ENCODE measurements around the gene WDR4. TPM values are rescaled to one million over a fixed set of nuclear protein-coding genes. Genes with fewer than 3 reads are reported as not detected.
"Not testable (repeated sequence)": the region's sequence is repeated elsewhere in the genome, so short reads cannot be mapped to it uniquely, and the experiment has no call there.

WDR4 gene
- total RNA-seq, 1 experiment from 2014 or later, result 15.3 TPM

- H2AFZ ChIP-seq (ENCODE audit: low read length), result peak within 1 kb of the TSS; percentile 73; the same call in 1 of the 2 replicates
- H3K9ac ChIP-seq (ENCODE audit: low read length), result peak within 1 kb of the TSS; percentile 98
- H3K4me2 ChIP-seq (ENCODE audit: low read depth, low read length, poor library complexity, severe bottlenecking), result peak within 1 kb of the TSS; percentile 91
- H3K9me3 ChIP-seq (ENCODE audit: low read length), result no peaks in the 10 kb centered on the region
- H3K27ac ChIP-seq (ENCODE audit: low read length), result peak within 1 kb of the TSS; percentile 58
- H3K36me3 ChIP-seq (ENCODE audit: insufficient read depth, low read length), result peaks cover 9% of the 10 kb centered on the region; the same call in 1 of the 2 replicates
- no peaks in the 10 kb centered on the region for H3K27me3 ChIP-seq (ENCODE audit: low read length)
- no peaks in the 10 kb centered on the region for H3K9me2 ChIP-seq (replicated peaks; ENCODE audit: insufficient read depth, low read length)
- peaks cover 24% of the 10 kb centered on the region for H3K79me2 ChIP-seq (ENCODE audit: low read length)
- H3K4me3 ChIP-seq (ENCODE audit: low read length), result peak within 1 kb of the TSS; percentile 100
- DNase-seq, result peak; percentile 100
- H3K4me1 ChIP-seq (ENCODE audit: low read length), result peaks cover 11% of the 10 kb centered on the region
- H4K20me1 ChIP-seq (ENCODE audit: insufficient read depth, low read depth, low read length), result no peaks in the 10 kb centered on the region; the same call in 1 of the 2 replicates
These were observed 13.8 kb upstream of the WDR4 start, which contains the start of gene NDUFV3 for GRCh38 chr21:42892931-42893755. TSS of gene NDUFV3 (plus strand) at chr21:42893309. CDS start at chr21:42893334, 25 bp downstream.

DNA sequence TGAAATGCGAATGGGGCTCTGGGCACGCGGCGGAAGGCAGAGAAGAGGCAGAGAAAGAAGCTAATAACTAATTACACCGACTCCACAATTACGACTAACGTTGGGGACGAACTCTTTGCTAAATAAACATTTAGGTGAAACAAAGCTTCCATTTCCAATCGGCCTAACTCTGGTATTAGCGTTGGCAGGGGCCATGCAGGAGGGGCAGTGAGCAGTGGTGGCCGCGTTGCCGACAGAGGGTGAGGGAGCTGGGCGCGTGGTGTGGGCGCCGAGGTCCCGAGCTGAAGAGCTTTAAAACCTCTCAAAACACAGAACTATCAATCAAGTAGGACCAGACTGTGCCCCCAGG is 13.2 kb upstream of the WDR4 start:
- H3K4me1 ChIP-seq (ENCODE audit: low read length), result peaks cover 11% of the 10 kb centered on the region
- H4K20me1 ChIP-seq (ENCODE audit: insufficient read depth, low read depth, low read length), result no peaks in the 10 kb centered on the region; the same call in 1 of the 2 replicates
- peaks cover 9% of the 10 kb centered on the region; the same call in 1 of the 2 replicates for H3K36me3 ChIP-seq (ENCODE audit: insufficient read depth, low read length)
- peak overlapping the region; percentile 40 for H3K27ac ChIP-seq (ENCODE audit: low read length)
- no peaks in the 10 kb centered on the region for H3K9me3 ChIP-seq (ENCODE audit: low read length)
- H3K9ac ChIP-seq (ENCODE audit: low read length), result peak overlapping the region; percentile 84
- no peaks in the 10 kb centered on the region for H3K9me2 ChIP-seq (replicated peaks; ENCODE audit: insufficient read depth, low read length)
- peak overlapping the region; percentile 72 for H3K4me3 ChIP-seq (ENCODE audit: low read length)
- no peak overlapping the region for H2AFZ ChIP-seq (ENCODE audit: low read length)
- H3K4me2 ChIP-seq (ENCODE audit: low read depth, low read length, poor library complexity, severe bottlenecking), result peak overlapping the region; percentile 86
- peaks cover 21% of the 10 kb centered on the region for H3K79me2 ChIP-seq (ENCODE audit: low read length)
- DNase-seq, result no peak
- H3K27me3 ChIP-seq (ENCODE audit: low read length), result no peaks in the 10 kb centered on the region

DNA sequence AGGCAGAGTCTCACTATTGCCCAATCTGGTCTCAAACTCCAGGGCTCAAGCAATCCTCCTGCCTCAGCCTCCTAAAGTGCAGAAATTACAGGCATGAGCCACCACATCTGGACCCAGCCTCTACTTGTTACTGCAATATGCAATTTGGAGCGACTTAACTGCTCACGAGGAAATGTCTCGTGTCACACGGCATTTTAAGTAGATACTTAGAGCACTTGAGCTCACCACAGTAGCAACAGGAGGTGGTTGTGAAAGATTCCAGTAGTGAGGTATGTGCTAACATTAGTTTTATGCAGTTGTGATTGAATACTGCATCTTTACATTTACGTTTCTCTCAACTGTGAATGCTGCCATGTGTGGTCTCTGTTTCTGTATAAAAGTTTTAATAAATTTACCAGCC is 8.0 kb upstream of the WDR4 start:
- H3K4me1 ChIP-seq (ENCODE audit: low read length), result peaks cover 5% of the 10 kb centered on the region
- H3K9ac ChIP-seq (ENCODE audit: low read length), result no peak overlapping the region
- H2AFZ ChIP-seq (ENCODE audit: low read length), result no peak overlapping the region
- H3K36me3 ChIP-seq (ENCODE audit: insufficient read depth, low read length), result no peaks in the 10 kb centered on the region
- H3K9me2 ChIP-seq (replicated peaks; ENCODE audit: insufficient read depth, low read length), result no peaks in the 10 kb centered on the region
- H3K27me3 ChIP-seq (ENCODE audit: low read length), result no peaks in the 10 kb centered on the region
- no peaks in the 10 kb centered on the region for H3K79me2 ChIP-seq (ENCODE audit: low read length)
- no peak overlapping the region for H3K27ac ChIP-seq (ENCODE audit: low read length)
- no peaks in the 10 kb centered on the region for H3K9me3 ChIP-seq (ENCODE audit: low read length)
- H4K20me1 ChIP-seq (ENCODE audit: insufficient read depth, low read depth, low read length), result no peaks in the 10 kb centered on the region
- no peak overlapping the region for H3K4me2 ChIP-seq (ENCODE audit: low read depth, low read length, poor library complexity, severe bottlenecking)
- H3K4me3 ChIP-seq (ENCODE audit: low read length), result no peak overlapping the region
- no peak for DNase-seq

DNA sequence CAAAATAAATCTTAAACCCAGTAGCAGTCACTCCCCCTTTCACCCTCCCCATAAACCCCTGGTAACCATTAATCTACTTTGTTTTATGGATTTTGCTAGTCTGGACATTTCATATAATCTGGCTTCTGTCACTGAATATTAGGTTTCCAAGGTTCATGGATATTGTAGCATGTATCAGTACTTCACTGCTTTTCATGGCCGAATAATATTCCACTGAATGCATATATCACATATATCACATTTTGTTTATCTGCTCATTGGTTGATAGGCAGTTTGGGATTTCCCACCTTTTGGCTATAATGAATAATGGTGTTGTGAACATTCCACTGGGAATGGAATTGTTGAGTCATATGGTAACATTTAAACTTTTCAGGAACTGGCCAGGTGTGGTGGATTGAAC is 4.6 kb upstream of the WDR4 start:
- H4K20me1 ChIP-seq (ENCODE audit: insufficient read depth, low read depth, low read length), result no peaks in the 10 kb centered on the region
- H2AFZ ChIP-seq (ENCODE audit: low read length), result no peak overlapping the region
- no peak overlapping the region for H3K4me2 ChIP-seq (ENCODE audit: low read depth, low read length, poor library complexity, severe bottlenecking)
- H3K9ac ChIP-seq (ENCODE audit: low read length), result no peak overlapping the region
- peaks cover 7% of the 10 kb centered on the region for H3K4me1 ChIP-seq (ENCODE audit: low read length)
- H3K27me3 ChIP-seq (ENCODE audit: low read length), result no peaks in the 10 kb centered on the region
- H3K9me3 ChIP-seq (ENCODE audit: low read length), result no peaks in the 10 kb centered on the region
- H3K27ac ChIP-seq (ENCODE audit: low read length), result no peak overlapping the region
- no peaks in the 10 kb centered on the region for H3K9me2 ChIP-seq (replicated peaks; ENCODE audit: insufficient read depth, low read length)
- no peak for DNase-seq
- H3K36me3 ChIP-seq (ENCODE audit: insufficient read depth, low read length), result no peaks in the 10 kb centered on the region
- H3K4me3 ChIP-seq (ENCODE audit: low read length), result no peak overlapping the region
- peaks cover 17% of the 10 kb centered on the region for H3K79me2 ChIP-seq (ENCODE audit: low read length)

DNA sequence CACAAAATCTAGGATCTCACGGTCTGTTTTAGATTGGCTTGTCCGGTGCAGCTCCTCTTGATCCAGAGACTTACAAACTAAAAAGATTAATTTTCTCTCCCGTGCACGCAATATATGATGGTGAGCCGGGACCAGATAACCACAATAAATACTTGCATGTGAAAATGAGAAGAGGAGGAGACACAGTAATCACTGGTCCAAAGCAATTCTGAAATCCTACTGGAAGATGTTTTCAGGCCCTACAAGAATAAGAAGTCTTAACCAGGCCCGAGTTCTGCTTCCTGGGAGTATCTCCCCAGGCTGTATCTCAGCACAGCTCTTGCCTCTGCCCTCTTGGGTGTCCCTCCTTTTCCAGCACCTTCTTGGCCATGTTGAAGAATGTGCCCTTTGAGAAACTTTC is 1.0 kb upstream of the WDR4 start:
- Histone ChIP-seq H3K27me3 (ENCODE audit: low read length) (no peaks in the 10 kb centered on the region), H3K36me3 (ENCODE audit: insufficient read depth, low read length) (peaks cover 3% of the 10 kb centered on the region; the same call in 1 of the 2 replicates), H3K79me2 (ENCODE audit: low read length) (peaks cover 52% of the 10 kb centered on the region), H3K4me1 (ENCODE audit: low read length) (peaks cover 19% of the 10 kb centered on the region), H3K9ac (ENCODE audit: low read length) (peak overlapping the region; percentile 94), H3K9me3 (ENCODE audit: low read length) (no peaks in the 10 kb centered on the region), H3K4me3 (ENCODE audit: low read length) (peak overlapping the region; percentile 90), H4K20me1 (ENCODE audit: insufficient read depth, low read depth, low read length) (peaks cover 11% of the 10 kb centered on the region; the same call in 1 of the 2 replicates), H3K9me2 (replicated peaks; ENCODE audit: insufficient read depth, low read length) (no peaks in the 10 kb centered on the region), H3K27ac (ENCODE audit: low read length) (peak overlapping the region; percentile 7; the same call in 1 of the 2 replicates), H2AFZ (ENCODE audit: low read length) (no peak overlapping the region), H3K4me2 (ENCODE audit: low read depth, low read length, poor library complexity, severe bottlenecking) (peak overlapping the region; percentile 92)
- DNase-seq, result no peak

DNA sequence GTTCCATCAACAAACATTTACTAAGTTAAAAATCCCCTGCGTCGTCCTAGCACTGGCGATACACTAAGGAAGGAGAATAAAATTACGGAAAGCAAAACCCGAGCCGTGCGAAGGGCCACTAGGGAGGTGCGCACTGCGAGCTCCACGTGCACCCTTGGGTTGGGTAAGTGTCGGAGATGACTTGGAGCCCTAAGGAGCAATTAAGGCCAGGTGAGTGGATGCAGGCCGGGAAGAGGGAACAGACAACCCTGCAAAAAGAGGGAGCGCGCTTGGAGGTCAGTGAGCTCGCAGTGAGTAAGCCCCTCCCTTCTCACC is 704 bp downstream of the WDR4 start:
- no peak overlapping the region for H2AFZ ChIP-seq (ENCODE audit: low read length)
- H3K9me3 ChIP-seq (ENCODE audit: low read length), result no peaks in the 10 kb centered on the region
- peaks cover 5% of the 10 kb centered on the region for H3K36me3 ChIP-seq (ENCODE audit: insufficient read depth, low read length)
- peaks cover 11% of the 10 kb centered on the region; the same call in 1 of the 2 replicates for H4K20me1 ChIP-seq (ENCODE audit: insufficient read depth, low read depth, low read length)
- H3K4me1 ChIP-seq (ENCODE audit: low read length), result peaks cover 19% of the 10 kb centered on the region
- no peaks in the 10 kb centered on the region for H3K9me2 ChIP-seq (replicated peaks; ENCODE audit: insufficient read depth, low read length)
- peak overlapping the region; percentile 67 for H3K27ac ChIP-seq (ENCODE audit: low read length)
- peaks cover 55% of the 10 kb centered on the region for H3K79me2 ChIP-seq (ENCODE audit: low read length)
- peak overlapping the region; percentile 90 for H3K4me3 ChIP-seq (ENCODE audit: low read length)
- no peak for DNase-seq
- H3K27me3 ChIP-seq (ENCODE audit: low read length), result no peaks in the 10 kb centered on the region
- peak overlapping the region; percentile 92 for H3K4me2 ChIP-seq (ENCODE audit: low read depth, low read length, poor library complexity, severe bottlenecking)
- peak overlapping the region; percentile 94 for H3K9ac ChIP-seq (ENCODE audit: low read length)

DNA sequence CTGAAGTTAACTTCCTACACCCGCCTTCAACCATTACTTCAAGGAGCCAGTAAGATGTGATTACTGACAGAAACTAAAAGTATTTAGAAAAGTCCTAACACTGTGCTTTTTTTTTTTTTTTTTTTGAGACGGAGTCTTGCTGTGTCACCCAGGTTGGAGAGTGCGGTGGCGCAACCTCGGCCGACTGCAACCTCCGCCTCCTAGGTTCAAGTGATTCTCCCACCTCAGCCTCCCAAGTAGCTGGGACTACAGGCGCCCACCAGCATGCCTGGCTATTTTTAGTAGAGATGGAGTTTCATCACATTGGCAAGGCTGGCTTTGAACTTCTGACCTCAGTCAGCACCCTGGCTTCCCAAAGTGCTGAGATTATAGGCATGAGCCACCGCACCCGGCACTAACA is 3.5 kb downstream of the WDR4 start:
- H3K79me2 ChIP-seq (ENCODE audit: low read length), result peaks cover 73% of the 10 kb centered on the region
- H3K4me2 ChIP-seq (ENCODE audit: low read depth, low read length, poor library complexity, severe bottlenecking); H3K4me3 ChIP-seq (ENCODE audit: low read length); DNase-seq; H3K27me3 ChIP-seq (ENCODE audit: low read length); H3K27ac ChIP-seq (ENCODE audit: low read length); H3K9me2 ChIP-seq (replicated peaks; ENCODE audit: insufficient read depth, low read length); H3K9me3 ChIP-seq (ENCODE audit: low read length); H3K9ac ChIP-seq (ENCODE audit: low read length); H2AFZ ChIP-seq (ENCODE audit: low read length): not testable (repeated sequence)
- peaks cover 14% of the 10 kb centered on the region; the same call in 1 of the 2 replicates for H4K20me1 ChIP-seq (ENCODE audit: insufficient read depth, low read depth, low read length)
- H3K36me3 ChIP-seq (ENCODE audit: insufficient read depth, low read length), result peaks cover 19% of the 10 kb centered on the region
- H3K4me1 ChIP-seq (ENCODE audit: low read length), result peaks cover 19% of the 10 kb centered on the region

- H3K4me1 ChIP-seq (ENCODE audit: low read length), result peaks cover 8% of the 10 kb centered on the region
- no peak for DNase-seq
- H3K9me3 ChIP-seq (ENCODE audit: low read length), result no peaks in the 10 kb centered on the region
- peaks cover 39% of the 10 kb centered on the region for H3K36me3 ChIP-seq (ENCODE audit: insufficient read depth, low read length)
- H2AFZ ChIP-seq (ENCODE audit: low read length), result no peak overlapping the region
- no peak overlapping the region for H3K9ac ChIP-seq (ENCODE audit: low read length)
- H3K4me2 ChIP-seq (ENCODE audit: low read depth, low read length, poor library complexity, severe bottlenecking), result no peak overlapping the region
- no peaks in the 10 kb centered on the region for H3K27me3 ChIP-seq (ENCODE audit: low read length)
- H4K20me1 ChIP-seq (ENCODE audit: insufficient read depth, low read depth, low read length), result peaks cover 16% of the 10 kb centered on the region; the same call in 1 of the 2 replicates
- H3K4me3 ChIP-seq (ENCODE audit: low read length), result no peak overlapping the region
- no peak overlapping the region for H3K27ac ChIP-seq (ENCODE audit: low read length)
- peaks cover 71% of the 10 kb centered on the region for H3K79me2 ChIP-seq (ENCODE audit: low read length)
- H3K9me2 ChIP-seq (replicated peaks; ENCODE audit: insufficient read depth, low read length), result no peaks in the 10 kb centered on the region
These were observed 6.2 kb downstream of the WDR4 start for GRCh38 chr21:42873096-42873495.
